Osteoblast (primary cell): ENCODE measurements around the gene ARHGEF7. TPM values are rescaled to one million over a fixed set of nuclear protein-coding genes. Genes with fewer than 3 reads are reported as not detected.

ENCODE experiments used
- DNase-seq: peaks from one replicate; pipeline ENCODE4 v3.0.0; 2011; ENCODE audit warnings: low spot score, mixed read lengths; ENCODE audit not compliant: insufficient read length; ENCODE audit errors: missing footprints
- H2AFZ ChIP-seq: 2 replicates; pipeline ENCODE4 v1.6.0; 2011; ENCODE audit warnings: mild to moderate bottlenecking, low read length
- H3K27ac ChIP-seq: 2 replicates; pipeline ENCODE4 v1.5.1; 2011; ENCODE audit warnings: mild to moderate bottlenecking, low read depth, low read length, moderate library complexity
- H3K27me3 ChIP-seq: 2 replicates; pipeline ENCODE4 v1.6.0; 2012; ENCODE audit warnings: mild to moderate bottlenecking, control low read depth, inconsistent platforms, low read length, moderate library complexity; ENCODE audit not compliant: insufficient read depth
- H3K36me3 ChIP-seq: 2 replicates; pipeline ENCODE4 v1.5.1; 2011; ENCODE audit warnings: mild to moderate bottlenecking, low read length, control low read depth, moderate library complexity; ENCODE audit not compliant: insufficient read depth
- H3K4me1 ChIP-seq: 2 replicates; pipeline ENCODE4 v1.5.1; 2011; ENCODE audit warnings: mild to moderate bottlenecking, low read length, control low read depth, moderate library complexity; ENCODE audit not compliant: insufficient read depth
- H3K4me2 ChIP-seq: 2 replicates; pipeline ENCODE4 v1.6.0; 2011; ENCODE audit warnings: mild to moderate bottlenecking, low read length; ENCODE audit not compliant: insufficient read depth
- H3K4me3 ChIP-seq: fragments of 200-600 bp; sonication (generic); 3 replicates; pipeline ENCODE4 v1.5.1; 2012; ENCODE audit warnings: mild to moderate bottlenecking, low read length, inconsistent platforms; ENCODE audit not compliant: insufficient read depth
- H3K79me2 ChIP-seq: 2 replicates; pipeline ENCODE4 v1.6.0; 2012; ENCODE audit warnings: mild to moderate bottlenecking, low read length, control low read depth, inconsistent platforms; ENCODE audit not compliant: insufficient read depth
- H3K9me3 ChIP-seq: 2 replicates; pipeline ENCODE4 v1.5.1; 2011; ENCODE audit warnings: low read depth, low read length, control low read depth
- H4K20me1 ChIP-seq: 2 replicates; pipeline ENCODE4 v1.6.0; 2012; ENCODE audit warnings: mild to moderate bottlenecking, low read length, control low read depth; ENCODE audit not compliant: insufficient read depth
- CTCF ChIP-seq: IDR thresholded peaks from 2 replicates; pipeline ENCODE4 v1.5.1; 2011; ENCODE audit warnings: mild to moderate bottlenecking, low read depth, low read length, moderate library complexity; ENCODE audit errors: extremely low read depth
- total RNA-seq: library from RNA; depleted of rRNA; stranded (reverse); fragments of >200 nt; gene quantifications from 2 replicates; pipeline ENCODE4 v1.2.3, GENCODE V29; 2012

ARHGEF7 gene
- total RNA-seq, 1 donor = 27.5 TPM

- Histone ChIP-seq H3K9me3 (no peaks in the 10 kb centered on the region), H3K4me2 (no peak overlapping the region), H2AFZ (no peak overlapping the region), H3K4me3 (no peak overlapping the region), H3K79me2 (peaks cover 81% of the 10 kb centered on the region), H3K27me3 (no peaks in the 10 kb centered on the region), H3K4me1 (peaks cover 10% of the 10 kb centered on the region), H4K20me1 (peaks cover 28% of the 10 kb centered on the region), H3K27ac (peak overlapping the region; percentile 2), H3K36me3 (peaks cover 8% of the 10 kb centered on the region)
- DNase-seq = no peak
- no peak for TF ChIP-seq CTCF
These were observed 102.5 kb downstream of the ARHGEF7 start for GRCh38 chr13:111217641-111218040.

- H4K20me1 ChIP-seq = peaks cover 24% of the 10 kb centered on the region
- H3K4me2 ChIP-seq = no peak overlapping the region
- no peak overlapping the region for H2AFZ ChIP-seq
- peaks cover 8% of the 10 kb centered on the region for H3K36me3 ChIP-seq
- H3K27ac ChIP-seq = peak overlapping the region; percentile 68
- peaks cover 10% of the 10 kb centered on the region for H3K4me1 ChIP-seq
- TF ChIP-seq CTCF = no peak
- no peak overlapping the region for H3K4me3 ChIP-seq
- DNase-seq = peak; percentile 89
- H3K9me3 ChIP-seq = no peaks in the 10 kb centered on the region
- H3K79me2 ChIP-seq = peaks cover 72% of the 10 kb centered on the region
- no peaks in the 10 kb centered on the region for H3K27me3 ChIP-seq
These were observed 104.2 kb downstream of the ARHGEF7 start for GRCh38 chr13:111219280-111219679.

- TF ChIP-seq CTCF = no peak
- Histone ChIP-seq H3K9me3 (no peaks in the 10 kb centered on the region), H3K4me1 (peaks cover 10% of the 10 kb centered on the region), H3K36me3 (peaks cover 8% of the 10 kb centered on the region), H3K79me2 (peaks cover 74% of the 10 kb centered on the region), H3K27me3 (no peaks in the 10 kb centered on the region), H3K27ac (peak overlapping the region; percentile 52), H3K4me3 (no peak overlapping the region), H2AFZ (no peak overlapping the region), H4K20me1 (peaks cover 29% of the 10 kb centered on the region), H3K4me2 (no peak overlapping the region)
- DNase-seq = no peak
These were observed 104.8 kb downstream of the ARHGEF7 start for GRCh38 chr13:111219950-111220349.

- no peak for TF ChIP-seq CTCF
- Histone ChIP-seq H3K79me2 (peaks cover 66% of the 10 kb centered on the region), H3K9me3 (no peaks in the 10 kb centered on the region), H2AFZ (no peak overlapping the region), H3K27ac (no peak overlapping the region), H3K4me2 (no peak overlapping the region), H3K4me3 (no peak overlapping the region), H3K36me3 (peaks cover 4% of the 10 kb centered on the region), H4K20me1 (peaks cover 33% of the 10 kb centered on the region), H3K27me3 (no peaks in the 10 kb centered on the region), H3K4me1 (no peaks in the 10 kb centered on the region)
- no peak for DNase-seq
These were observed 110.1 kb downstream of the ARHGEF7 start for GRCh38 chr13:111225166-111225565.
